GM18907 (cell line): Measurements from ENCODE around the gene TTLL1.
"Not testable (repeated sequence)": the region's sequence is repeated elsewhere in the genome, so short reads cannot be mapped to it uniquely, and the experiment has no call there.

ENCODE experiments used
- ATAC-seq: cut with Tn5 transposase; IDR thresholded peaks from one replicate; pipeline ENCODE4 v1.9.1; 2021; ENCODE audit warnings: mild to moderate bottlenecking, moderate library complexity; ENCODE audit not compliant: unreplicated experiment

Gene TTLL1

GRCh38 chr22:43078522-43078921 is 10.7 kb downstream of the TTLL1 start:
- no peak for ATAC-seq

- no peak for ATAC-seq
Observed at GRCh38 chr22:43077121-43077877, 11.9 kb downstream of the TTLL1 start.

GRCh38 chr22:43066844-43067385 is 22.3 kb downstream of the TTLL1 start:
- no peak for ATAC-seq

- ATAC-seq = no peak
Observed at GRCh38 chr22:43066134-43066533, 23.1 kb downstream of the TTLL1 start.

- no peak for ATAC-seq
Observed at GRCh38 chr22:43060183-43060582, 29.0 kb downstream of the TTLL1 start.

- ATAC-seq = no peak
Observed at GRCh38 chr22:43057641-43058040, 31.6 kb downstream of the TTLL1 start.

GRCh38 chr22:43053176-43053575 is 36.0 kb downstream of the TTLL1 start:
- no peak for ATAC-seq

GRCh38 chr22:43050995-43051394 is 38.2 kb downstream of the TTLL1 start:
- ATAC-seq = no peak

GRCh38 chr22:43047605-43048004 is 41.6 kb downstream of the TTLL1 start:
- no peak for ATAC-seq

GRCh38 chr22:43044290-43044712 is 44.9 kb downstream of the TTLL1 start:
- no peak for ATAC-seq

GRCh38 chr22:43042101-43042780 is 47.0 kb downstream of the TTLL1 start:
- no peak for ATAC-seq

- no peak for ATAC-seq
Observed at GRCh38 chr22:43039800-43040199, 49.4 kb downstream of the TTLL1 start.

- ATAC-seq = no peak
Observed at GRCh38 chr22:43038325-43038724, 50.9 kb downstream of the TTLL1 start.

- ATAC-seq = no peak
Observed at GRCh38 chr22:43036282-43036829, 52.8 kb downstream of the TTLL1 start.

- ATAC-seq = no peak
Observed at GRCh38 chr22:43035250-43035649, 53.9 kb downstream of the TTLL1 start.

GRCh38 chr22:43031617-43032016 is 57.6 kb downstream of the TTLL1 start:
- no peak for ATAC-seq

- no peak for ATAC-seq
Observed at GRCh38 chr22:43018615-43019014, 70.6 kb downstream of the TTLL1 start.

GRCh38 chr22:43017525-43018460 is 71.4 kb downstream of the TTLL1 start:
- no peak for ATAC-seq

- ATAC-seq = not testable (repeated sequence)
Observed at GRCh38 chr22:43016150-43016549, 73.0 kb downstream of the TTLL1 start.

- ATAC-seq = no peak
Observed at GRCh38 chr22:43015677-43016042, 73.5 kb downstream of the TTLL1 start.
